Endothelial cell of umbilical vein (primary cell): Measurements from ENCODE around the gene ITGB3. TPM values are rescaled to one million over a fixed set of nuclear protein-coding genes. Genes with fewer than 3 reads are reported as not detected.

Experiments
- BruUV-seq: library from RNA; stranded (reverse); fragments of 400-500 nt; replicated peaks from 2 replicates; lab custom pipeline; 2021; lab: Mats Ljungman, UMichigan
- CTCF ChIA-PET: fragments of 300-600, 350-600 bp; sonication (Branson Sonifier 250); formaldehyde crosslinking; loops from one replicate; lab custom pipeline; 2021; ENCODE audit warnings: antibody characterized with exemption, inconsistent platforms; lab: Charles Lee
- POLR2A ChIA-PET: fragments of 300-600, 350-600 bp; sonication (Branson Sonifier 250); formaldehyde crosslinking; loops from one replicate; lab custom pipeline; 2021; ENCODE audit warnings: antibody characterized with exemption, inconsistent platforms; lab: Charles Lee
- DNase-seq: peaks from one replicate; pipeline ENCODE4 v3.0.0-alpha.2; 2011; ENCODE audit warnings: low read depth, low spot score
- FAIRE-seq: peaks from 2 replicates; lab custom pipeline; 2011; peaks lifted over from hg19 to GRCh38; lab: Jason Lieb, UNC
- H2AFZ ChIP-seq: 2 replicates; pipeline ENCODE4 v1.6.0; 2012; ENCODE audit warnings: low read depth, low read length, control low read depth, inconsistent platforms
- H3K27ac ChIP-seq: 2 replicates; pipeline ENCODE4 v1.5.1; 2011; ENCODE audit warnings: low read depth, mild to moderate bottlenecking, control low read depth, low read length, moderate library complexity; ENCODE audit not compliant: insufficient read depth
- H3K27me3 ChIP-seq, 2 experiments: 2 replicates each; pipeline versions ENCODE4 v1.6.0 to v1.6.1; 2011; ENCODE audit warnings: low read length in 2 of 2, mixed read lengths in 1 of 2; ENCODE audit not compliant: control insufficient read depth in 2 of 2, insufficient read depth in 2 of 2
- H3K36me3 ChIP-seq, 2 experiments: 2 replicates in 1 of 2; 3 replicates in 1 of 2; pipeline ENCODE4 v1.5.1; 2011; ENCODE audit warnings: low read length in 2 of 2, mild to moderate bottlenecking in 1 of 2, moderate library complexity in 1 of 2; ENCODE audit not compliant: control insufficient read depth in 2 of 2, insufficient read depth in 2 of 2; ENCODE audit errors: extremely low read depth in 1 of 2
- H3K4me1 ChIP-seq: 3 replicates; pipeline ENCODE4 v1.5.1; 2011; ENCODE audit warnings: mild to moderate bottlenecking, low read length; ENCODE audit not compliant: control insufficient read depth, insufficient read depth; ENCODE audit errors: extremely low read depth
- H3K4me2 ChIP-seq: 2 replicates; pipeline ENCODE4 v1.6.1; 2011; ENCODE audit warnings: low read length, control low read depth, mixed read lengths; ENCODE audit not compliant: insufficient read depth
- H3K4me3 ChIP-seq, 3 experiments: fragments of 200-600 bp in 1 of 3; sonication (generic), shearing (Covaris generic) in 1 of 3; replicated peaks in 1 of 3; 2 replicates each; pipeline ENCODE4 v1.5.1; 2011 to 2016; ENCODE audit warnings: control low read depth in 3 of 3, low read length in 3 of 3, mild to moderate bottlenecking in 2 of 3, inconsistent platforms in 1 of 3, low read depth in 1 of 3, moderate library complexity in 1 of 3; ENCODE audit not compliant: insufficient read depth in 1 of 3
- H3K79me2 ChIP-seq: 2 replicates; pipeline ENCODE4 v1.6.0; 2012; ENCODE audit warnings: low read length, inconsistent platforms; ENCODE audit not compliant: control insufficient read depth, insufficient read depth
- H3K9ac ChIP-seq: replicated peaks from 2 replicates; pipeline ENCODE3; 2011; ENCODE audit warnings: low read length, control low read depth; ENCODE audit not compliant: insufficient read depth; ENCODE audit errors: extremely low read depth
- H3K9me1 ChIP-seq: replicated peaks from 3 replicates; pipeline ENCODE4 v1.6.0; 2011; ENCODE audit warnings: mild to moderate bottlenecking, low read length; ENCODE audit not compliant: control insufficient read depth, insufficient read depth; ENCODE audit errors: extremely low read depth
- H3K9me3 ChIP-seq: replicated peaks from 2 replicates; pipeline ENCODE4 v1.5.1; 2012; ENCODE audit warnings: low read length, inconsistent platforms; ENCODE audit not compliant: control insufficient read depth, insufficient read depth
- H4K20me1 ChIP-seq: replicated peaks from 2 replicates; pipeline ENCODE3; 2011; ENCODE audit warnings: mild to moderate bottlenecking, low read length; ENCODE audit not compliant: control insufficient read depth, insufficient read depth; ENCODE audit errors: extremely low read depth
- EZH2 ChIP-seq: IDR thresholded peaks from 2 replicates; pipeline ENCODE4 v1.6.1; 2012; ENCODE audit warnings: borderline replicate concordance, low read depth, mild to moderate bottlenecking, moderate library complexity, low read length, inconsistent platforms; ENCODE audit not compliant: severe bottlenecking
- FOS ChIP-seq: IDR thresholded peaks from 2 replicates; pipeline ENCODE4 v1.6.1; 2011; ENCODE audit warnings: mild to moderate bottlenecking, low read length, moderate library complexity, borderline replicate concordance; ENCODE audit not compliant: insufficient read depth
- GATA2 ChIP-seq: IDR thresholded peaks from 2 replicates; pipeline ENCODE4 v1.7.0; 2011; ENCODE audit warnings: low read depth, mild to moderate bottlenecking, moderate library complexity, mixed read lengths, low read length; ENCODE audit not compliant: insufficient read length, insufficient read depth
- JUN ChIP-seq: IDR thresholded peaks from 2 replicates; pipeline ENCODE4 v1.6.1; 2011; ENCODE audit warnings: borderline replicate concordance, low read depth; ENCODE audit not compliant: insufficient read length, insufficient read depth
- MYC ChIP-seq: IDR thresholded peaks from one replicate; pipeline ENCODE4 v1.6.1; 2011; ENCODE audit warnings: mild to moderate bottlenecking, low read depth, low read length
- POLR2A ChIP-seq: IDR thresholded peaks from 2 replicates; pipeline ENCODE4 v1.6.1; 2012; ENCODE audit warnings: low read depth, mild to moderate bottlenecking, control low read depth, low read length
- POLR2AphosphoS5 ChIP-seq: IDR thresholded peaks from 2 replicates; pipeline ENCODE4 v1.6.1; 2012; ENCODE audit warnings: low read depth, mild to moderate bottlenecking, control low read depth, low read length, moderate library complexity; ENCODE audit not compliant: insufficient read depth
- dilution Hi-C: fragments of 300-500 bp; cut with MboI; formaldehyde crosslinking; loops from one replicate; pipeline ENCODE4 v1.15.0; 2019; ENCODE audit warnings: low sequenced_read_pairs; ENCODE audit not compliant: extremely low pct_ligation_motif_present
- intact Hi-C: fragments of 100-400 bp; cut with micrococcal nuclease; formaldehyde crosslinking; loops from one replicate; pipeline ENCODE4 v1.10.0; 2022
- polyA plus RNA-seq, 4 experiments: library from polyadenylated mRNA; depleted of rRNA in 3 of 4; stranded (reverse) in 3 of 4; unstranded in 1 of 4; fragments of >200 nt; gene quantifications; 2 replicates each; pipeline versions ENCODE4 v1.2.1 to v1.2.3, GENCODE V29; 2011 to 2012; ENCODE audit warnings: missing spikeins in 1 of 4
- total RNA-seq: library from RNA; stranded (reverse); gene quantifications from 2 replicates; pipeline ENCODE4 v1.2.3, GENCODE V29; 2021
- TF ChIP-seq, protein P1 (sequence below), 2 donors: IDR thresholded peaks; 1 replicate in 1 of 2; 2 replicates in 1 of 2; pipeline ENCODE4 v1.5.1; 2011; ENCODE audit warnings: low read length in 2 of 2, mild to moderate bottlenecking in 2 of 2, moderate library complexity in 2 of 2, control low read depth in 1 of 2, inconsistent platforms in 1 of 2, low read depth in 1 of 2; ENCODE audit not compliant: insufficient read depth in 1 of 2; ENCODE audit errors: extremely low read depth in 1 of 2
- TF ChIP-seq, protein P2 (sequence below): IDR thresholded peaks from 2 replicates; pipeline ENCODE4 v1.6.1; 2011; ENCODE audit not compliant: insufficient read depth, insufficient read length

ITGB3 gene
- total and polyA plus RNA-seq, 2 donors (not counting 3 experiments of a cell fraction or from before 2014, with no cell fraction given): 55.8 to 60.0 TPM

DNA sequence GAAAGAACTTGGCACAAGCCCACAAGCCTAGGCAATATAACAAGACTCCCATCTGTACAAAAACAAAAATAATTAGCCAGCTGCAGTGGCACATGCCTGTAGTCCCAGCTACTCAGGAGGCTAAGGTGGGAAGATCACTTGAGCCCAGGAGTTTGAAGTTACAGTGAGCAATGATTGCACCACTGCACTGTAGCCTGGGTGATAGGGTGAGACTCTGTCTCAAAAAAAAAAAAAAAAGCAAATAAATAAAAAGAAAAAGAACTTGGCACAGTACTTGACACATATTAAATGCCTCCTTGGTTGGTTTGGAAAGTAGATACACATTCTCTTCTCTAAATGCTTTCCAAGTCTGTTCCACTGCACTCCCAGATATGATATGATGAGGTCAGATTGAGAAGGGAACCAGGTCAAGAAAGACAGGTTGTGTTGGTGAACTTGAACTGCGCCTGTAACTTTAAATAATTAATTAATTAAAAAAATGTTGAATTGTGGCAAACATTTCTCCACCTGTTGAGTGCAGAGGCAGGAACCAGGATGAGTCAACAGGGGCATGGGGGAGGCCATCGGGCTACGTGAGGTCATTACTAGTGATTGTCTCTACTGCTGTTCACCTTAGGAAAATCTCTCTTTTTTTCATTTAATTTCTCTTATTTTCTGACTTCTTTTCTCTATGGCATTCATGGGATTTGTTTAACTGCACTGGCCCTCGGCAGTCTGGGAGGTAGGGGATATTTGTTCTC is 44.2 kb downstream of the ITGB3 start:
- H3K4me1 ChIP-seq: peaks cover 15% of the 10 kb centered on the region
- FAIRE-seq (no peak), DNase-seq (no peak)
- H3K4me2 ChIP-seq: no peak overlapping the region
- ChIA-PET CTCF (no interaction called here), POLR2A (no interaction called here)
- no peak overlapping the region for H3K27ac ChIP-seq
- no peaks in the 10 kb centered on the region for H3K9me3 ChIP-seq
- dilution Hi-C loops (no loop called here), intact Hi-C loops (no loop called here)
- TF ChIP-seq POLR2AphosphoS5: no peak
- no peak for TF ChIP-seq JUN
- TF ChIP-seq, protein P1, sequence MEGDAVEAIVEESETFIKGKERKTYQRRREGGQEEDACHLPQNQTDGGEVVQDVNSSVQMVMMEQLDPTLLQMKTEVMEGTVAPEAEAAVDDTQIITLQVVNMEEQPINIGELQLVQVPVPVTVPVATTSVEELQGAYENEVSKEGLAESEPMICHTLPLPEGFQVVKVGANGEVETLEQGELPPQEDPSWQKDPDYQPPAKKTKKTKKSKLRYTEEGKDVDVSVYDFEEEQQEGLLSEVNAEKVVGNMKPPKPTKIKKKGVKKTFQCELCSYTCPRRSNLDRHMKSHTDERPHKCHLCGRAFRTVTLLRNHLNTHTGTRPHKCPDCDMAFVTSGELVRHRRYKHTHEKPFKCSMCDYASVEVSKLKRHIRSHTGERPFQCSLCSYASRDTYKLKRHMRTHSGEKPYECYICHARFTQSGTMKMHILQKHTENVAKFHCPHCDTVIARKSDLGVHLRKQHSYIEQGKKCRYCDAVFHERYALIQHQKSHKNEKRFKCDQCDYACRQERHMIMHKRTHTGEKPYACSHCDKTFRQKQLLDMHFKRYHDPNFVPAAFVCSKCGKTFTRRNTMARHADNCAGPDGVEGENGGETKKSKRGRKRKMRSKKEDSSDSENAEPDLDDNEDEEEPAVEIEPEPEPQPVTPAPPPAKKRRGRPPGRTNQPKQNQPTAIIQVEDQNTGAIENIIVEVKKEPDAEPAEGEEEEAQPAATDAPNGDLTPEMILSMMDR (IDR thresholded peaks at IDR 0.05; ENCODE audit: extremely low read depth in 1 of 2, insufficient read depth in 1 of 2, low read depth in 1 of 2, low read length in 2 of 2): no peak
- no peak for TF ChIP-seq POLR2A
- no peak for TF ChIP-seq MYC
- TF ChIP-seq EZH2: no peak
- TF ChIP-seq GATA2: no peak
- TF ChIP-seq, protein P2, sequence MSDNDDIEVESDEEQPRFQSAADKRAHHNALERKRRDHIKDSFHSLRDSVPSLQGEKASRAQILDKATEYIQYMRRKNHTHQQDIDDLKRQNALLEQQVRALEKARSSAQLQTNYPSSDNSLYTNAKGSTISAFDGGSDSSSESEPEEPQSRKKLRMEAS: no peak
- no peak for TF ChIP-seq FOS
- no peaks in the 10 kb centered on the region for H4K20me1 ChIP-seq
- H3K36me3 ChIP-seq: peaks cover 6 to 35% of the 10 kb centered on the region in 2 experiments
- H2AFZ ChIP-seq: no peak overlapping the region
- no peaks in the 10 kb centered on the region for H3K9me1 ChIP-seq
- no peak overlapping the region for H3K9ac ChIP-seq
- BruUV-seq: no TSS peak
- H3K4me3 ChIP-seq: no peak overlapping the region
- H3K27me3 ChIP-seq: no peaks in the 10 kb centered on the region
- H3K79me2 ChIP-seq: no peaks in the 10 kb centered on the region
